HEK293 (cell line): ENCODE results near the gene TMEM259.
A peak's percentile ranks its signal among the peaks of the same experiment; 100 is the strongest.

Experiments
- AEBP2 ChIP-seq: fragments of 450-650 bp; formaldehyde crosslinking; IDR thresholded peaks from 2 replicates; pipeline ENCODE4 v1.5.1; 2016; ENCODE audit warnings: missing biosample characterization, missing genetic modification characterization, borderline replicate concordance
- GLI4 ChIP-seq: fragments of 450-650 bp; formaldehyde crosslinking; IDR thresholded peaks from 2 replicates; pipeline ENCODE4 v1.5.1; 2016; ENCODE audit warnings: missing biosample characterization, missing genetic modification characterization
- KLF1 ChIP-seq: fragments of 450-650 bp; formaldehyde crosslinking; IDR thresholded peaks from 2 replicates; pipeline ENCODE4 v1.5.1; 2016; ENCODE audit warnings: missing biosample characterization, missing genetic modification characterization
- MZF1 ChIP-seq: fragments of 450-650 bp; formaldehyde crosslinking; IDR thresholded peaks from 2 replicates; pipeline ENCODE4 v1.5.1; 2017; ENCODE audit warnings: missing biosample characterization, missing genetic modification characterization, borderline replicate concordance
- PRDM1 ChIP-seq: fragments of 450-650 bp; formaldehyde crosslinking; IDR thresholded peaks from 2 replicates; pipeline ENCODE4; 2016; ENCODE audit warnings: missing biosample characterization, missing genetic modification characterization
- SETDB1 ChIP-seq: IDR thresholded peaks from one replicate; pipeline ENCODE4 v1.6.1; 2017; ENCODE audit warnings: mild to moderate bottlenecking, low read length, moderate library complexity, mixed read lengths; ENCODE audit not compliant: insufficient read length
- TCF7L2 ChIP-seq: IDR thresholded peaks from 2 replicates; pipeline ENCODE4 v1.6.1; 2011; ENCODE audit warnings: low read depth, mild to moderate bottlenecking, inconsistent platforms, low read length, moderate library complexity, borderline replicate concordance
- ZNF157 ChIP-seq: fragments of 450-650 bp; formaldehyde crosslinking; IDR thresholded peaks from 2 replicates; pipeline ENCODE4 v1.5.1; 2016; ENCODE audit warnings: missing biosample characterization, missing genetic modification characterization
- ZNF174 ChIP-seq: fragments of 450-650 bp; formaldehyde crosslinking; IDR thresholded peaks from 2 replicates; pipeline ENCODE4 v1.5.0; 2017; ENCODE audit warnings: missing biosample characterization, mild to moderate bottlenecking, missing genetic modification characterization
- ZNF2 ChIP-seq: fragments of 450-650 bp; formaldehyde crosslinking; IDR thresholded peaks from 2 replicates; pipeline ENCODE4 v1.5.1; 2016; ENCODE audit warnings: missing biosample characterization, missing genetic modification characterization
- ZNF280D ChIP-seq: fragments of 450-650 bp; formaldehyde crosslinking; IDR thresholded peaks from 2 replicates; pipeline ENCODE4 v1.5.1; 2016; ENCODE audit warnings: missing biosample characterization, missing genetic modification characterization
- ZNF391 ChIP-seq: fragments of 450-650 bp; formaldehyde crosslinking; IDR thresholded peaks from 2 replicates; pipeline ENCODE4 v1.5.1; 2016; ENCODE audit warnings: low read depth, missing biosample characterization, missing genetic modification characterization, borderline replicate concordance
- ZNF530 ChIP-seq: fragments of 450-650 bp; formaldehyde crosslinking; IDR thresholded peaks from 2 replicates; pipeline ENCODE4 v1.5.1; 2016; ENCODE audit warnings: low read depth, missing biosample characterization, missing genetic modification characterization
- ZNF544 ChIP-seq: fragments of 450-650 bp; formaldehyde crosslinking; IDR thresholded peaks from 2 replicates; pipeline ENCODE4 v1.5.0; 2017; ENCODE audit warnings: missing biosample characterization, missing genetic modification characterization
- ZNF654 ChIP-seq: fragments of 450-650 bp; formaldehyde crosslinking; IDR thresholded peaks from 2 replicates; pipeline ENCODE4 v1.5.1; 2016; ENCODE audit warnings: low read depth, missing biosample characterization, missing genetic modification characterization
- ZNF777 ChIP-seq: fragments of 450-650 bp; formaldehyde crosslinking; IDR thresholded peaks from 2 replicates; pipeline ENCODE4 v1.5.1; 2017; ENCODE audit warnings: missing biosample characterization, missing genetic modification characterization, borderline replicate concordance
- ZSCAN5A ChIP-seq: fragments of 450-650 bp; formaldehyde crosslinking; IDR thresholded peaks from 2 replicates; pipeline ENCODE4 v1.5.1; 2016; ENCODE audit warnings: missing biosample characterization, missing genetic modification characterization
- TF ChIP-seq, protein P1 (sequence below): fragments of 450-650 bp; formaldehyde crosslinking; IDR thresholded peaks from 2 replicates; pipeline ENCODE4 v1.5.1; 2016; ENCODE audit warnings: missing biosample characterization, missing genetic modification characterization
- TF ChIP-seq, protein P2 (sequence below): fragments of 450-650 bp; formaldehyde crosslinking; IDR thresholded peaks from 2 replicates; pipeline ENCODE4 v1.5.1; 2016; ENCODE audit warnings: missing biosample characterization, missing genetic modification characterization

TMEM259 gene

GRCh38 chr19:970695-971094, 50.2 kb downstream of the TMEM259 start (continued):
- TF ChIP-seq ZNF391 (tag by site-specific recombination) = peak; percentile 31; the same call in 1 of the 2 replicates
- peak; percentile 85 for TF ChIP-seq ZNF280D
- 0 out of 2 replicates have a peak, but pooled peaks have one; percentile 25 for TF ChIP-seq ZSCAN5A (tag by site-specific recombination)
- TF ChIP-seq GLI4 = no peak
- TF ChIP-seq ZNF777 = no peak
- TF ChIP-seq, protein P1, sequence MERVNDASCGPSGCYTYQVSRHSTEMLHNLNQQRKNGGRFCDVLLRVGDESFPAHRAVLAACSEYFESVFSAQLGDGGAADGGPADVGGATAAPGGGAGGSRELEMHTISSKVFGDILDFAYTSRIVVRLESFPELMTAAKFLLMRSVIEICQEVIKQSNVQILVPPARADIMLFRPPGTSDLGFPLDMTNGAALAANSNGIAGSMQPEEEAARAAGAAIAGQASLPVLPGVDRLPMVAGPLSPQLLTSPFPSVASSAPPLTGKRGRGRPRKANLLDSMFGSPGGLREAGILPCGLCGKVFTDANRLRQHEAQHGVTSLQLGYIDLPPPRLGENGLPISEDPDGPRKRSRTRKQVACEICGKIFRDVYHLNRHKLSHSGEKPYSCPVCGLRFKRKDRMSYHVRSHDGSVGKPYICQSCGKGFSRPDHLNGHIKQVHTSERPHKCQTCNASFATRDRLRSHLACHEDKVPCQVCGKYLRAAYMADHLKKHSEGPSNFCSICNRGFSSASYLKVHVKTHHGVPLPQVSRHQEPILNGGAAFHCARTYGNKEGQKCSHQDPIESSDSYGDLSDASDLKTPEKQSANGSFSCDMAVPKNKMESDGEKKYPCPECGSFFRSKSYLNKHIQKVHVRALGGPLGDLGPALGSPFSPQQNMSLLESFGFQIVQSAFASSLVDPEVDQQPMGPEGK = no peak
- no peak for TF ChIP-seq PRDM1 (tag by site-specific recombination)
- TF ChIP-seq SETDB1 = peak; percentile 71
- TF ChIP-seq ZNF654 = peak; percentile 24
- TF ChIP-seq, protein P2, sequence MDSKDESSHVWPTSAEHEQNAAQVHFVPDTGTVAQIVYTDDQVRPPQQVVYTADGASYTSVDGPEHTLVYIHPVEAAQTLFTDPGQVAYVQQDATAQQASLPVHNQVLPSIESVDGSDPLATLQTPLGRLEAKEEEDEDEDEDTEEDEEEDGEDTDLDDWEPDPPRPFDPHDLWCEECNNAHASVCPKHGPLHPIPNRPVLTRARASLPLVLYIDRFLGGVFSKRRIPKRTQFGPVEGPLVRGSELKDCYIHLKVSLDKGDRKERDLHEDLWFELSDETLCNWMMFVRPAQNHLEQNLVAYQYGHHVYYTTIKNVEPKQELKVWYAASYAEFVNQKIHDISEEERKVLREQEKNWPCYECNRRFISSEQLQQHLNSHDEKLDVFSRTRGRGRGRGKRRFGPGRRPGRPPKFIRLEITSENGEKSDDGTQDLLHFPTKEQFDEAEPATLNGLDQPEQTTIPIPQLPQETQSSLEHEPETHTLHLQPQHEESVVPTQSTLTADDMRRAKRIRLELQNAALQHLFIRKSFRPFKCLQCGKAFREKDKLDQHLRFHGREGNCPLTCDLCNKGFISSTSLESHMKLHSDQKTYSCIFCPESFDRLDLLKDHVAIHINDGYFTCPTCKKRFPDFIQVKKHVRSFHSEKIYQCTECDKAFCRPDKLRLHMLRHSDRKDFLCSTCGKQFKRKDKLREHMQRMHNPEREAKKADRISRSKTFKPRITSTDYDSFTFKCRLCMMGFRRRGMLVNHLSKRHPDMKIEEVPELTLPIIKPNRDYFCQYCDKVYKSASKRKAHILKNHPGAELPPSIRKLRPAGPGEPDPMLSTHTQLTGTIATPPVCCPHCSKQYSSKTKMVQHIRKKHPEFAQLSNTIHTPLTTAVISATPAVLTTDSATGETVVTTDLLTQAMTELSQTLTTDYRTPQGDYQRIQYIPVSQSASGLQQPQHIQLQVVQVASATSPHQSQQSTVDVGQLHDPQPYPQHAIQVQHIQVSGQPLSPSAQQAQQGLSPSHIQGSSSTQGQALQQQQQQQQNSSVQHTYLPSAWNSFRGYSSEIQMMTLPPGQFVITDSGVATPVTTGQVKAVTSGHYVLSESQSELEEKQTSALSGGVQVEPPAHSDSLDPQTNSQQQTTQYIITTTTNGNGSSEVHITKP (tag by site-specific recombination) = no peak
- TF ChIP-seq AEBP2 (tag by site-specific recombination) = no peak
- no peak for TF ChIP-seq ZNF157 (tag by site-specific recombination)
- no peak for TF ChIP-seq ZNF544 (tag by site-specific recombination)
- no peak for TF ChIP-seq KLF1 (tag by site-specific recombination)
- no peak for TF ChIP-seq ZNF530 (tag by site-specific recombination)
- no peak for TF ChIP-seq TCF7L2
- TF ChIP-seq ZNF2 (tag by site-specific recombination) = peak; percentile 100
- TF ChIP-seq ZNF174 (tag by site-specific recombination) = no peak
- TF ChIP-seq MZF1 (tag by site-specific recombination) = no peak
- TF ChIP-seq, all 188 proteins: peak for 13
